Left ventricle myocardium inferior (tissue), 1 donor: ENCODE measurements around the gene MCCC2. TPM values are rescaled to one million over a fixed set of nuclear protein-coding genes. Genes with fewer than 3 reads are reported as not detected.

Experiments used
- DNase-seq: peaks from one replicate; pipeline ENCODE4 v3.0.0-alpha.2; 2020
- H3K27ac ChIP-seq: fragments of 200-600 bp; replicated peaks from 2 replicates; pipeline ENCODE4 v1.8.0; 2021
- H3K27me3 ChIP-seq: fragments of 200-600 bp; 2 replicates; pipeline ENCODE4 v1.8.0; 2021; ENCODE audit warnings: low read depth
- H3K36me3 ChIP-seq: fragments of 200-600 bp; 2 replicates; pipeline ENCODE4 v1.8.0; 2021
- H3K4me1 ChIP-seq: fragments of 200-600 bp; 2 replicates; pipeline ENCODE4 v1.8.0; 2021
- H3K4me3 ChIP-seq: fragments of 200-600 bp; 2 replicates; pipeline ENCODE4 v1.8.0; 2021; ENCODE audit warnings: mild to moderate bottlenecking, moderate library complexity
- H3K9me3 ChIP-seq: fragments of 200-600 bp; replicated peaks from 2 replicates; pipeline ENCODE4 v1.8.0; 2021
- intact Hi-C: fragments of 100-400 bp; cut with micrococcal nuclease; formaldehyde crosslinking; loops from one replicate; pipeline ENCODE4 v1.11.0; 2022
- total RNA-seq: library from RNA; stranded (reverse); fragmentation: NEBNext Ultra II Directional; extraction: Animal tissue kit (Norgen Biotek cat#: 25700); gene quantifications from one replicate; pipeline ENCODE4 v1.2.1, GENCODE V29; 2021
- TF ChIP-seq, protein P1 (sequence below): fragments of 200-600 bp; IDR thresholded peaks from 2 replicates; pipeline ENCODE4 v1.8.0; 2021; ENCODE audit warnings: antibody characterized with exemption, mild to moderate bottlenecking, borderline replicate concordance
- donor health status: DM: no; HTN: yes; CAD: no; lungs with severe emphysema.

Gene MCCC2
- total RNA-seq, 1 donor from 2014 or later = 154 TPM

DNA sequence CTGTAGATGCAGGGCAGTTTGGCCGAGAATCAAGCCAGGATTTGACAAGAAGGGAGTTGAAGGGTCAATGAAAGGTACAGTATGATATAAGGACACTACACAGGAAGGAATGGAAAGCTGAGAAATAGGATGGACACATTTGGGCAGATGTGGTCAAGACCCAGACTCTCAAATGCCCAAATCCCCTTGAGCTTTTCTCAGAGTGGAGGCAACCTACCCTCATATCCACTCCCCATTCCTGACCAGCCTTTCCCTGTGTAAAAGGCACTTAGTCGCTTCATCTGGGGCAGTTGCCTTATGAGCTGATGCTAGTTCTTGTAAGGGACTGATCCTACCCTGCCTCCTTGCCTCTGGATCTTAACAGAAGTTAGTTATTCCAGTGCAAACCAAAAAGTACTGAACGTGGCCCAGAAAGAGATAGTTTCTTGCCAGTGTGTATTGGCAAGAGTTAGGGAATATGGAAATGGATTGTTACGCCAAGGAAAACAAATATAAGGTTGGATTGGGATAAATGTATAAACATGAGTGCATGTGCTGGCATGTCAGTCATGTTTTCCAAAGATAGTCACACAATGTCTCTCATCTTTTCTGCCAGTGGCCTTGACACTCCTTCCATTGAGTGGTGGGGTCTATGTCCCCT lies 4.1 kb upstream of the MCCC2 start:
- Histone ChIP-seq H3K36me3 (no peaks in the 10 kb centered on the region), H3K27me3 (no peaks in the 10 kb centered on the region), H3K9me3 (no peaks in the 10 kb centered on the region), H3K27ac (no peak overlapping the region), H3K4me3 (no peak overlapping the region), H3K4me1 (peaks cover 19% of the 10 kb centered on the region)
- DNase-seq = no peak
- intact Hi-C loops = no loop called here
- TF ChIP-seq, protein P1, sequence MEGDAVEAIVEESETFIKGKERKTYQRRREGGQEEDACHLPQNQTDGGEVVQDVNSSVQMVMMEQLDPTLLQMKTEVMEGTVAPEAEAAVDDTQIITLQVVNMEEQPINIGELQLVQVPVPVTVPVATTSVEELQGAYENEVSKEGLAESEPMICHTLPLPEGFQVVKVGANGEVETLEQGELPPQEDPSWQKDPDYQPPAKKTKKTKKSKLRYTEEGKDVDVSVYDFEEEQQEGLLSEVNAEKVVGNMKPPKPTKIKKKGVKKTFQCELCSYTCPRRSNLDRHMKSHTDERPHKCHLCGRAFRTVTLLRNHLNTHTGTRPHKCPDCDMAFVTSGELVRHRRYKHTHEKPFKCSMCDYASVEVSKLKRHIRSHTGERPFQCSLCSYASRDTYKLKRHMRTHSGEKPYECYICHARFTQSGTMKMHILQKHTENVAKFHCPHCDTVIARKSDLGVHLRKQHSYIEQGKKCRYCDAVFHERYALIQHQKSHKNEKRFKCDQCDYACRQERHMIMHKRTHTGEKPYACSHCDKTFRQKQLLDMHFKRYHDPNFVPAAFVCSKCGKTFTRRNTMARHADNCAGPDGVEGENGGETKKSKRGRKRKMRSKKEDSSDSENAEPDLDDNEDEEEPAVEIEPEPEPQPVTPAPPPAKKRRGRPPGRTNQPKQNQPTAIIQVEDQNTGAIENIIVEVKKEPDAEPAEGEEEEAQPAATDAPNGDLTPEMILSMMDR = no peak

DNA sequence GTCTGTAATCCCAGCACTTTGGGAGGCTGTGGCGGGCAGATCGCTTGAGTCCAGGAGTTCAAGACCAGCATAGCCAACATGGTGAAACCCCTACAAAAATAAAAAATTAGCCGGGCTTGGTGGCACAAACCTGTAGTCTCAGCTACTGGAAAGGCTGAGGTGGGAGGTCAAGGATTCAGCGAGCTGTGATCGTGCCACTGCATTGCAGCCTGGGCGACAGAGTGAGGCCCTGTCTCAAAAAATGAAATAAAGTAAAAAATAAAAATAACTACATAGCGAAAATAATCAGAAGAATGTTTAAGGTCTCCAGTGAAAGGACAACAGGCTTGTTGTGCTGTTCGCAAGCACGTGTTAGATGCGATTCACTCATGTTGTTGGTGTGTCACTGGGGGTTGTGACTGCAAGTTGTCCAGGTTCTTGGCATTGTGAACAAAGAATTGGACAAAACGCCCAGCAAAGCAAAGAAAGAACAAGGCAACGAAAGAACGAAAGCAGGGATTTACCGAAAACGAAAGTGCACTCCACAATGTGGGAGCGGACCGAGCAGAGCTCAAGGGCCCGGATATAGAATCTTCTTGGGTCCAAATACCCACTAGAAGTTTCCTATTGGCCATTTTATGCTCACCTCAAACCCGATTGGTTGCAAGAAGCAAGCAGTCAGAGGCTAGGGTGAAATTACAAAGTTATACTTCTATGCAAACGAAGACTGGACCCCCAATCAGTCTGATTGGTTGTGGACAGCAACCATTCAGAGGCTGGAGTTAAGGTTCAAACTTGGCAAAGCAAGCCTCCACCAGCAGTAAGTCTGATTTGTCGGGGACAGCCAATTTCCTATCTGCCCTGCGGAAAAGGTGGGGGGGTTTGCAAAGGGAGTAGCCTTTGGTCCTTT lies 844 bp upstream of the MCCC2 start:
- intact Hi-C loops = no loop called here
- Histone ChIP-seq H3K4me3 (peak overlapping the region; percentile 82), H3K9me3 (no peaks in the 10 kb centered on the region), H3K36me3 (no peaks in the 10 kb centered on the region), H3K4me1 (peaks cover 38% of the 10 kb centered on the region), H3K27me3 (no peaks in the 10 kb centered on the region), H3K27ac (peak overlapping the region; percentile 88)
- no peak for DNase-seq
- TF ChIP-seq, protein P1 = no peak

DNA sequence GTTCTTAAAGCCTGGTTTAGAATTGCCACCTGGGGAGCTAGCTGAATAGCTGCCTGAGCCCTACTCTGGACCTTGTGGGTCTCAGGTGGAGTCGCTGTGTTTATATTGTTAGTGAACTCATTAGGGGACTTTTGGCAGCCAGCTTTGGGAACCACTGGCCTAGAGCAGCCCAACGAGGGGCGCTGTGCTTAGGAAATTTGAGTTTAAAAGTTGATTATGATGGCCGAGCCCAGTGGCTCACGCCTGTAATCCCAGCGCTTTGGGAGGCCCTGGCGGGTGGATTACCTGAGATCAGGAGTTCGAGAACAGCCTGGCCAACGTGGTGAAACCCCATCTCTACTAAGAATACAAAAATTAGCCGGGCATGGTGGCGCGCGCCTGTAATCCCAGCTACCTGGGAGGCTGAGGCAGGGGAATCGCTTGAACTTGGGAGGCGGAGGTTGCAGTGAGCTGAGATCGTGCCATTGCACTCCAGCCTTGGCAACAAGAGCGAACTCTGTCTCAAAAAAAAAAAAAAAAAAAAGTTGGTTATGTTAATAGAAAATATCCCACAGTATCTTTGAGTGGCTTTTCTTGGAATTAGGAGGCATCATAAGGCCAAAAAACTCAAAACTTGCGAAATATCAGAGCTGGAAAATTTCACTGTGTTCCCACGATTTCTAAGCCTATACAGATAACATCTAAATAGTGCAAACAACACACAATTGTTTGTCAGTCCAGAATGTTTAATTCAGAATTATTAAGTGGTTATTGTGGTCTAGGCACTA lies 809 bp downstream of the MCCC2 start:
- Histone ChIP-seq H3K4me3 (peak overlapping the region; percentile 82), H3K27me3 (no peaks in the 10 kb centered on the region), H3K9me3 (no peaks in the 10 kb centered on the region), H3K4me1 (peaks cover 38% of the 10 kb centered on the region), H3K27ac (peak overlapping the region; percentile 88), H3K36me3 (no peaks in the 10 kb centered on the region)
- DNase-seq = no peak
- TF ChIP-seq, protein P1 = no peak
- intact Hi-C loops = no loop called here

DNA sequence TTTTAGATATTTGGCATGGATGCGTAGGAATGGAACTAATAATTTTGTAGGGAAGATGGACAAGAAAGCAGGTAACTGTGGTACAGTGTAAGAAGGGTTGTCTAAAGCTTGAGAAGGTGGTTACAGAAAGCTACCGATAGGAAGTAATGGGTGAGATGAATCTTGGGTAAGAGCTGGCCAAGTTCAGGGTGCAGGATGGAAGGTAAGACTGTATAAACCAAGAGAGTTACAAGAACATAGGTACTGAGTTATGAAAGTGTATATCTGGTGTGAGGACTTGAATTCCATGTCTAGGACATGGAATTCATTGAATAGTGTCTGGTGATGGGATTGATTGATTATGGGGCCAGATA lies 1.4 kb downstream of the MCCC2 start:
- no peak overlapping the region for H3K27ac ChIP-seq
- H3K36me3 ChIP-seq = no peaks in the 10 kb centered on the region
- no peaks in the 10 kb centered on the region for H3K27me3 ChIP-seq
- intact Hi-C loops = no loop called here
- peak overlapping the region; percentile 82 for H3K4me3 ChIP-seq
- TF ChIP-seq, protein P1 = no peak
- peaks cover 38% of the 10 kb centered on the region for H3K4me1 ChIP-seq
- H3K9me3 ChIP-seq = no peaks in the 10 kb centered on the region
- no peak for DNase-seq

DNA sequence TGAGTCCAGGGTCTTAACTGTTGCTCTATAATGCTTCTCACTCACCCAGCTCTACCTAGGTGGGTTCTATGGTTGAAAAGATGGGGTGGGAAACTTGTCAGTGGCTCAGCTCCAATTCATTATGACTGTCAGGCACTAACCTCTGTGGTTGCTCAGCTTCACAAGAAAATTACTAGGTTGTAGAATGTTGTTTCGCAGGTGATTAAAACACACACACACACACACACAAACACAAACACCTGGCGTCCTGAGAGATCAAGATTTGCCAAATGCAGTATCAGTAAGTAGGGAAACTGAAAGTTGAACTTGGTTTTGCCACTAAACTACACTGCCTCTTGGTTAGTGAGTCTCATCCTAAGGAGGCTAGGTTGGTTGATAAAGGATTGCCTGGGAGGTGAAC lies 2.8 kb downstream of the MCCC2 start:
- no peaks in the 10 kb centered on the region for H3K27me3 ChIP-seq
- H3K36me3 ChIP-seq = peaks cover 8% of the 10 kb centered on the region
- H3K4me1 ChIP-seq = peaks cover 38% of the 10 kb centered on the region
- intact Hi-C loops = no loop called here
- TF ChIP-seq, protein P1 = no peak
- no peak overlapping the region for H3K27ac ChIP-seq
- H3K9me3 ChIP-seq = no peaks in the 10 kb centered on the region
- no peak overlapping the region for H3K4me3 ChIP-seq
- DNase-seq = no peak
